GM23248 (cell line): ENCODE measurements around the gene FTO. TPM values are rescaled to one million over a fixed set of nuclear protein-coding genes. Genes with fewer than 3 reads are reported as not detected.

Experiments
- DNase-seq: peaks from one replicate; pipeline ENCODE4 v3.0.0-alpha.2; 2015
- H2AFZ ChIP-seq: fragments of 200-600 bp; sonication (generic); 2 replicates; pipeline ENCODE4 v1.6.1; 2016; ENCODE audit warnings: antibody characterized with exemption
- H3F3A ChIP-seq: fragments of 200-600 bp; sonication (generic); 2 replicates; pipeline ENCODE4 v1.6.1; 2016; ENCODE audit warnings: mild to moderate bottlenecking, antibody characterized with exemption, mixed run types; ENCODE audit not compliant: insufficient read depth
- H3K27ac ChIP-seq: fragments of 200-600 bp; sonication (generic); 2 replicates; pipeline ENCODE4 v1.5.1; 2016; ENCODE audit warnings: mild to moderate bottlenecking
- H3K27me3 ChIP-seq: fragments of 200-600 bp; sonication (generic); replicated peaks from 2 replicates; pipeline ENCODE4 v1.6.1; 2016; ENCODE audit warnings: mild to moderate bottlenecking; ENCODE audit not compliant: insufficient read depth
- H3K36me3 ChIP-seq: fragments of 200-600 bp; sonication (generic); 2 replicates; pipeline ENCODE4 v1.6.1; 2016; ENCODE audit warnings: low read depth, mild to moderate bottlenecking
- H3K4me1 ChIP-seq: fragments of 200-600 bp; sonication (generic); 2 replicates; pipeline ENCODE4 v1.6.1; 2016; ENCODE audit warnings: mild to moderate bottlenecking; ENCODE audit not compliant: insufficient read depth
- H3K4me2 ChIP-seq: fragments of 200-600 bp; sonication (generic); one replicate; pipeline ENCODE4 v1.6.1; 2016; ENCODE audit warnings: mild to moderate bottlenecking; ENCODE audit not compliant: unreplicated experiment
- H3K4me3 ChIP-seq: fragments of 200-600 bp; sonication (generic); 2 replicates; pipeline ENCODE4 v1.5.1; 2016; ENCODE audit warnings: mild to moderate bottlenecking
- H3K79me2 ChIP-seq: fragments of 200-600 bp; sonication (generic); 2 replicates; pipeline ENCODE4 v1.6.1; 2016; ENCODE audit warnings: mild to moderate bottlenecking; ENCODE audit not compliant: insufficient read depth
- H3K9ac ChIP-seq: fragments of 200-600 bp; sonication (generic); 2 replicates; pipeline ENCODE4 v1.6.1; 2016; ENCODE audit warnings: mild to moderate bottlenecking
- H3K9me2 ChIP-seq: fragments of 200-600 bp; sonication (generic); 2 replicates; pipeline ENCODE4 v1.6.1; 2016; ENCODE audit warnings: mixed run types, mild to moderate bottlenecking, moderate library complexity; ENCODE audit not compliant: insufficient read depth
- H3K9me3 ChIP-seq: fragments of 200-600 bp; sonication (generic); one replicate; pipeline ENCODE4 v1.6.1; 2017; ENCODE audit warnings: low read depth
- H4K20me1 ChIP-seq: fragments of 200-600 bp; sonication (generic); 2 replicates; pipeline ENCODE4 v1.6.0; 2016; ENCODE audit not compliant: insufficient read depth
- EZH2 ChIP-seq: fragments of 200-600 bp; sonication (generic); IDR thresholded peaks from 2 replicates; pipeline ENCODE4 v1.6.1; 2018; ENCODE audit warnings: antibody characterized with exemption, mild to moderate bottlenecking; ENCODE audit not compliant: insufficient read depth, poor library complexity, severe bottlenecking
- EZH2phosphoT487 ChIP-seq: fragments of 200-600 bp; sonication (generic); IDR thresholded peaks from 2 replicates; pipeline ENCODE4 v1.6.1; 2018; ENCODE audit warnings: antibody characterized with exemption, moderate library complexity, mild to moderate bottlenecking, low read depth; ENCODE audit not compliant: insufficient read depth
- WGBS, 2 experiments: methylation state at CpG; one replicate each; pipeline ENCODE4 v1.1.6; 2015 to 2017; ENCODE audit warnings: low lambda C conversion rate in 2 of 2, low coverage in 1 of 2; ENCODE audit errors: missing lambda C conversion rate in 2 of 2; 5-methylcytosine and 5-hydroxymethylcytosine counted together
- in situ Hi-C: fragments of 300-500 bp; cut with MboI; formaldehyde crosslinking; loops from 2 replicates; pipeline ENCODE4 v1.15.0; 2020
- polyA plus RNA-seq: library from polyadenylated mRNA; unstranded; fragments of >200 nt; fragmentation: Nextera tagmentation; extraction: Ambion mirVana; gene quantifications from 2 replicates; pipeline ENCODE4 v1.2.1, GENCODE V29; 2016
- total RNA-seq: library from RNA; depleted of rRNA; stranded (reverse); fragments of >200 nt; shearing (Covaris generic); gene quantifications from 2 replicates; pipeline ENCODE4 v1.2.3, GENCODE V29; 2014

Gene FTO
- total and polyA plus RNA-seq, 2 experiments from 2014 or later: 85.3 to 99.2 TPM

- no peak overlapping the region for H3K9ac ChIP-seq
- H3K27me3 ChIP-seq: peaks cover 5% of the 10 kb centered on the region; the same call in 1 of the 2 replicates
- no peaks in the 10 kb centered on the region for H4K20me1 ChIP-seq
- no peaks in the 10 kb centered on the region for H3K36me3 ChIP-seq
- 76 to 82% methylated on average over 12 of the region's 12 CpGs for WGBS, 2 experiments
- in situ Hi-C loops: no loop called here
- TF ChIP-seq EZH2phosphoT487: no peak
- no peak for TF ChIP-seq EZH2
- H3K4me3 ChIP-seq: no peak overlapping the region
- no peak overlapping the region for H3K27ac ChIP-seq
- H2AFZ ChIP-seq: no peak overlapping the region
- H3K9me2 ChIP-seq: no peaks in the 10 kb centered on the region
- no peak for DNase-seq
- no peaks in the 10 kb centered on the region for H3K4me1 ChIP-seq
- no peaks in the 10 kb centered on the region for H3F3A ChIP-seq
- H3K79me2 ChIP-seq: no peaks in the 10 kb centered on the region
- no peaks in the 10 kb centered on the region for H3K9me3 ChIP-seq
- no peak overlapping the region for H3K4me2 ChIP-seq
Observed at GRCh38 chr16:54153240-54153934, 449.4 kb downstream of the FTO start.

- no peaks in the 10 kb centered on the region for H3K79me2 ChIP-seq
- no peaks in the 10 kb centered on the region; the same call in 1 of the 2 replicates for H3K27me3 ChIP-seq
- no peaks in the 10 kb centered on the region for H3K9me2 ChIP-seq
- H3K9me3 ChIP-seq: no peaks in the 10 kb centered on the region
- H3K4me2 ChIP-seq: no peak overlapping the region
- H4K20me1 ChIP-seq: no peaks in the 10 kb centered on the region
- no peaks in the 10 kb centered on the region for H3K4me1 ChIP-seq
- H3F3A ChIP-seq: no peaks in the 10 kb centered on the region
- H3K36me3 ChIP-seq: no peaks in the 10 kb centered on the region
- no peak overlapping the region for H2AFZ ChIP-seq
- no peak for DNase-seq
- H3K9ac ChIP-seq: no peak overlapping the region
- 75 to 87% methylated on average over 1 of the region's 1 CpG for WGBS, 2 experiments
- H3K27ac ChIP-seq: no peak overlapping the region
- in situ Hi-C loops: no loop called here
- TF ChIP-seq EZH2phosphoT487: no peak
- TF ChIP-seq EZH2: no peak
- no peak overlapping the region for H3K4me3 ChIP-seq
Observed at GRCh38 chr16:54156349-54156748, 452.4 kb downstream of the FTO start.

- Histone ChIP-seq H3K4me3 (no peak overlapping the region), H3K9me3 (no peaks in the 10 kb centered on the region)
- WGBS, 2 experiments: 69 to 75% methylated on average over 4 of the region's 4 CpGs
Observed at GRCh38 chr16:54158986-54159385, 455.0 kb downstream of the FTO start.

GRCh38 chr16:54159490-54160080 lies 455.6 kb downstream of the FTO start:
- no peak for DNase-seq
- H3K9me2 ChIP-seq: no peaks in the 10 kb centered on the region
- no peaks in the 10 kb centered on the region for H3K9me3 ChIP-seq
- no peaks in the 10 kb centered on the region for H3F3A ChIP-seq
- no peaks in the 10 kb centered on the region for H3K27me3 ChIP-seq
- in situ Hi-C loops: no loop called here
- TF ChIP-seq EZH2phosphoT487 (no peak), EZH2 (no peak)
- 52 to 61% methylated on average over 6 of the region's 6 CpGs for WGBS, 2 experiments
- H4K20me1 ChIP-seq: no peaks in the 10 kb centered on the region
- no peak overlapping the region for H2AFZ ChIP-seq
- H3K4me1 ChIP-seq: no peaks in the 10 kb centered on the region
- no peak overlapping the region for H3K9ac ChIP-seq
- H3K79me2 ChIP-seq: no peaks in the 10 kb centered on the region
- H3K27ac ChIP-seq: no peak overlapping the region
- no peaks in the 10 kb centered on the region for H3K36me3 ChIP-seq
- H3K4me3 ChIP-seq: no peak overlapping the region
- H3K4me2 ChIP-seq: no peak overlapping the region

More at GRCh38 chr16:54158986-54159385, 455.0 kb downstream of the FTO start:
- TF ChIP-seq EZH2 (no peak), EZH2phosphoT487 (no peak)
- no peaks in the 10 kb centered on the region for H3K36me3 ChIP-seq
- no peaks in the 10 kb centered on the region for H3F3A ChIP-seq
- no peak overlapping the region for H2AFZ ChIP-seq
- no peaks in the 10 kb centered on the region for H3K27me3 ChIP-seq
- no peaks in the 10 kb centered on the region for H3K4me1 ChIP-seq
- no peak overlapping the region for H3K27ac ChIP-seq
- H3K4me2 ChIP-seq: no peak overlapping the region
- in situ Hi-C loops: no loop called here
- no peaks in the 10 kb centered on the region for H3K79me2 ChIP-seq
- H3K9ac ChIP-seq: no peak overlapping the region
- no peaks in the 10 kb centered on the region for H4K20me1 ChIP-seq
- no peaks in the 10 kb centered on the region for H3K9me2 ChIP-seq
- DNase-seq: no peak
